CD4-positive, alpha-beta memory T cell (primary cell): Measurements from ENCODE around the gene KCNB1. TPM values are rescaled to one million over a fixed set of nuclear protein-coding genes. Genes with fewer than 3 reads are reported as not detected.

Experiments
- CTCF ChIA-PET: fragments of 350-600 bp; sonication (Branson Sonifier 250); formaldehyde crosslinking; loops from one replicate; lab custom pipeline; 2021; ENCODE audit warnings: inconsistent platforms; ENCODE audit not compliant: partially characterized antibody; lab: Charles Lee
- POLR2A ChIA-PET: fragments of 350-600 bp; sonication (Branson Sonifier 250); formaldehyde crosslinking; loops from one replicate; lab custom pipeline; 2021; ENCODE audit not compliant: partially characterized antibody; lab: Charles Lee
- DNase-seq, 5 donors: peaks; one replicate each; pipeline versions ENCODE4 v3.0.0 to v3.0.0-alpha.2; 2020 to 2022; ENCODE audit warnings: mixed read lengths in 1 of 5
- H3K27ac ChIP-seq: one replicate; pipeline ENCODE4 v1.7.0; 2013; ENCODE audit warnings: low read depth, low read length
- H3K27me3 ChIP-seq: 2 replicates; pipeline ENCODE4 v1.7.0; 2013; ENCODE audit warnings: mild to moderate bottlenecking, low read length, moderate library complexity; ENCODE audit not compliant: insufficient read depth
- H3K36me3 ChIP-seq: 2 replicates; pipeline ENCODE4 v1.7.0; 2013; ENCODE audit warnings: mild to moderate bottlenecking, low read length, moderate library complexity; ENCODE audit not compliant: insufficient read depth
- H3K4me1 ChIP-seq: 2 replicates; pipeline ENCODE4 v1.7.0; 2013; ENCODE audit warnings: mild to moderate bottlenecking, low read length, moderate library complexity; ENCODE audit not compliant: insufficient read depth
- H3K4me3 ChIP-seq, 2 donors: one replicate each; pipeline ENCODE4 v1.7.0; 2013; ENCODE audit warnings: low read length in 2 of 2, mild to moderate bottlenecking in 1 of 2
- H3K9me3 ChIP-seq, 2 donors: one replicate each; pipeline ENCODE4 v1.7.0; 2013; ENCODE audit warnings: low read length in 2 of 2, control low read depth in 1 of 2; ENCODE audit not compliant: control insufficient read depth in 1 of 2
- H3K27ac Mint-ChIP-seq, 7 donors: one replicate each; pipeline ENCODE4 v1.8.0; 2020 to 2021; ENCODE audit warnings: mixed read lengths in 7 of 7, mild to moderate bottlenecking in 6 of 7, inconsistent platforms in 3 of 7, moderate library complexity in 3 of 7
- H3K27me3 Mint-ChIP-seq, 2 donors: one replicate each; pipeline ENCODE4 v1.8.0; 2020 to 2021; ENCODE audit warnings: mixed read lengths in 2 of 2
- H3K36me3 Mint-ChIP-seq, 2 donors: one replicate each; pipeline ENCODE4 v1.8.0; 2020 to 2021; ENCODE audit warnings: mixed read lengths in 2 of 2, inconsistent platforms in 1 of 2, mild to moderate bottlenecking in 1 of 2
- H3K4me1 Mint-ChIP-seq, 4 donors: one replicate each; pipeline ENCODE4 v1.8.0; 2020 to 2021; ENCODE audit warnings: mixed read lengths in 4 of 4, mild to moderate bottlenecking in 1 of 4
- H3K4me3 Mint-ChIP-seq, 8 donors: one replicate each; pipeline ENCODE4 v1.8.0; 2020 to 2021; ENCODE audit warnings: mixed read lengths in 8 of 8, mild to moderate bottlenecking in 7 of 8, moderate library complexity in 6 of 8, inconsistent platforms in 3 of 8
- H3K9me3 Mint-ChIP-seq, 8 donors: one replicate each; pipeline ENCODE4 v1.8.0; 2020 to 2021; ENCODE audit warnings: mixed read lengths in 8 of 8, mild to moderate bottlenecking in 5 of 8, inconsistent platforms in 3 of 8, moderate library complexity in 1 of 8
- intact Hi-C: fragments of 100-400 bp; cut with micrococcal nuclease; formaldehyde crosslinking; loops from one replicate; pipeline ENCODE4 v1.15.1; 2023
- polyA plus RNA-seq, 2 donors: library from polyadenylated mRNA; unstranded; fragments of 300-500 nt; fragmentation: Illumina TruSeq; gene quantifications; one replicate each; pipeline ENCODE4 v1.2.3, GENCODE V29; 2021
- total RNA-seq, 2 experiments: library from RNA; stranded (reverse); gene quantifications; one replicate each; pipeline ENCODE4 v1.2.3, GENCODE V29; 2021

Gene KCNB1
- total and polyA plus RNA-seq, 4 experiments from 2014 or later: 0.09 TPM; not detected in 3

DNA sequence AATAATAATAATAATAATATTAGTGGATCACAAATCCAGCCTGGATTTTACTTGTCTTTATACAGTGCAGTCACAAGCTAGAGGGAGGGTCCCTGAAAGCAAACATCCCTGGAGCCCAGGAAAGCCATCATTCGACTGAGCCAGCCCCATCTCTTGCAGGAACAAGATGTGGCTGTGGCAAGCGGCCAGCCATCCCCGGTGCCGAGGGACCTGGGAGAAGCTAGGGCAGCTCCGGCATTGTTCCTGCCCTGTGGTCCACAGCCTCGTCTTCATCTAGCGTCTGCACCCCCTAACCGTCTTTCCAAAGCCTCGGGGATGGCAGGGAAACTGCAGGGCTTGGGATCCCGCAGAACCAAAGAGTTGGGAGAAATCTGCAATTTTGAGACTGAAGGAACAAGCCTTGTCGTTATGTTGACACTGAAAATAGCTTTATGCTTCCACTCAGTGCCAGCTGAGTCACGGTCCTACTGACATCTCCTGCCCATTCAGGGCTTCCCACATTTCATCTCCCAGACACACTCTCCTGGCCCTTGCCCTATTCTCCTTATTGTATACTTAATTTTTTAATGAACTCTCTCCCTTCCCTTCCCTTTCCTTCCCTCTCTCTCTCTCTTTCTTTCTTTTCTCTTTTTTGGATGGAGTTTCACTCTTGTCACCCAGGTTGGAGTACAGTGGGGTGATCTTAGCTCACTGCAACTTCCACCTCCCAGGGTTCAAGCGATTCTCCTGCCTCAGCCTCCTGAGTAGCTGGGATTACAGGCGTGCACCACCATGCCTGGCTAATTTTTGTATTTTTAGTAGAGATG is 142.1 kb downstream of the KCNB1 start:
- Histone ChIP-seq H3K9me3 (no peaks in the 10 kb centered on the region), H3K4me1 (no peaks in the 10 kb centered on the region), H3K4me3 (no peak overlapping the region), H3K27me3 (no peaks in the 10 kb centered on the region), H3K27ac (no peak overlapping the region), H3K36me3 (no peaks in the 10 kb centered on the region)
- intact Hi-C loops: no loop called here
- POLR2A ChIA-PET: no interaction called here
- H3K9me3 Mint-ChIP-seq: no peaks in the 10 kb centered on the region
- H3K27me3 Mint-ChIP-seq: peaks cover 6 to 8% of the 10 kb centered on the region in 2 donors
- no peak for DNase-seq
- CTCF ChIA-PET: interaction anchor here (1.6 kb wide), 1 partner anchor 8 kb away, joined by 7 read pairs; no protein-coding TSS in a partner anchor
- peak overlapping the region in 1 of 7 donors; percentile 52 for H3K27ac Mint-ChIP-seq
- H3K4me3 Mint-ChIP-seq: no peak overlapping the region
- H3K36me3 Mint-ChIP-seq: no peaks in the 10 kb centered on the region
- no peaks in the 10 kb centered on the region for H3K4me1 Mint-ChIP-seq

- H3K9me3 Mint-ChIP-seq: no peaks in the 10 kb centered on the region
- ChIA-PET CTCF (interaction anchor here (1.2 kb wide), 1 partner anchor 168 kb away, joined by 4 read pairs; no protein-coding TSS in a partner anchor), POLR2A (no interaction called here)
- H3K27me3 ChIP-seq: no peaks in the 10 kb centered on the region
- H3K27ac Mint-ChIP-seq: no peak overlapping the region
- no peaks in the 10 kb centered on the region for H3K4me1 ChIP-seq
- H3K36me3 Mint-ChIP-seq: no peaks in the 10 kb centered on the region
- H3K4me3 ChIP-seq: no peak overlapping the region
- H3K4me1 Mint-ChIP-seq: no peaks in the 10 kb centered on the region
- peaks cover 5 to 6% of the 10 kb centered on the region in 2 donors for H3K27me3 Mint-ChIP-seq
- intact Hi-C loops: no loop called here
- no peaks in the 10 kb centered on the region for H3K9me3 ChIP-seq
- no peak for DNase-seq
- no peak overlapping the region for H3K27ac ChIP-seq
- no peaks in the 10 kb centered on the region for H3K36me3 ChIP-seq
- no peak overlapping the region for H3K4me3 Mint-ChIP-seq
These were observed 143.3 kb downstream of the KCNB1 start for GRCh38 chr20:49339123-49339522.

GRCh38 chr20:49338061-49338460 is 144.4 kb downstream of the KCNB1 start:
- Histone ChIP-seq H3K27me3 (no peaks in the 10 kb centered on the region), H3K9me3 (no peaks in the 10 kb centered on the region), H3K4me1 (no peaks in the 10 kb centered on the region), H3K4me3 (no peak overlapping the region), H3K36me3 (no peaks in the 10 kb centered on the region), H3K27ac (no peak overlapping the region)
- Mint-ChIP-seq H3K4me1 (peaks cover 0 to 5% (median 2%) of the 10 kb centered on the region in 4 donors), H3K36me3 (no peaks in the 10 kb centered on the region), H3K27me3 (peaks cover 3 to 7% of the 10 kb centered on the region in 2 donors), H3K27ac (no peak overlapping the region), H3K4me3 (no peak overlapping the region), H3K9me3 (no peaks in the 10 kb centered on the region)
- POLR2A ChIA-PET: no interaction called here
- CTCF ChIA-PET: interaction anchor here (1.2 kb wide), 1 partner anchor 169 kb away, joined by 4 read pairs; no protein-coding TSS in a partner anchor
- DNase-seq: no peak
- intact Hi-C loops: no loop called here

GRCh38 chr20:49337357-49337756 is 145.1 kb downstream of the KCNB1 start:
- no peak overlapping the region for H3K27ac Mint-ChIP-seq
- H3K9me3 Mint-ChIP-seq: no peaks in the 10 kb centered on the region
- peaks cover 4 to 14% of the 10 kb centered on the region in 2 donors for H3K27me3 Mint-ChIP-seq
- no peaks in the 10 kb centered on the region for H3K9me3 ChIP-seq
- no peaks in the 10 kb centered on the region for H3K4me1 ChIP-seq
- H3K4me1 Mint-ChIP-seq: peaks cover 0 to 5% (median 2%) of the 10 kb centered on the region in 4 donors
- no peak overlapping the region for H3K27ac ChIP-seq
- no peak for DNase-seq
- no peaks in the 10 kb centered on the region for H3K36me3 Mint-ChIP-seq
- no peaks in the 10 kb centered on the region for H3K27me3 ChIP-seq
- ChIA-PET POLR2A (no interaction called here), CTCF (interaction anchor here (1.9 kb wide), 1 partner anchor 14 kb away, joined by 8 read pairs; no protein-coding TSS in a partner anchor)
- H3K4me3 ChIP-seq: no peak overlapping the region
- no peak overlapping the region for H3K4me3 Mint-ChIP-seq
- H3K36me3 ChIP-seq: no peaks in the 10 kb centered on the region
- intact Hi-C loops: no loop called here

- Mint-ChIP-seq H3K4me1 (peaks cover 0 to 5% (median 2%) of the 10 kb centered on the region in 4 donors), H3K27ac (no peak overlapping the region), H3K9me3 (no peaks in the 10 kb centered on the region), H3K27me3 (peaks cover 6 to 17% of the 10 kb centered on the region in 2 donors), H3K36me3 (no peaks in the 10 kb centered on the region), H3K4me3 (no peak overlapping the region)
- Histone ChIP-seq H3K4me1 (no peaks in the 10 kb centered on the region), H3K4me3 (no peak overlapping the region), H3K36me3 (no peaks in the 10 kb centered on the region), H3K27ac (no peak overlapping the region), H3K27me3 (no peaks in the 10 kb centered on the region), H3K9me3 (no peaks in the 10 kb centered on the region)
- no peak for DNase-seq
- POLR2A ChIA-PET: no interaction called here
- intact Hi-C loops: no loop called here
- CTCF ChIA-PET: interaction anchor here (0.8 to 1.9 kb wide), 2 partner anchors 13 to 201 kb away, joined by 3 to 8 read pairs; no protein-coding TSS in a partner anchor
These were observed 145.7 kb downstream of the KCNB1 start for GRCh38 chr20:49336786-49337185.

DNA sequence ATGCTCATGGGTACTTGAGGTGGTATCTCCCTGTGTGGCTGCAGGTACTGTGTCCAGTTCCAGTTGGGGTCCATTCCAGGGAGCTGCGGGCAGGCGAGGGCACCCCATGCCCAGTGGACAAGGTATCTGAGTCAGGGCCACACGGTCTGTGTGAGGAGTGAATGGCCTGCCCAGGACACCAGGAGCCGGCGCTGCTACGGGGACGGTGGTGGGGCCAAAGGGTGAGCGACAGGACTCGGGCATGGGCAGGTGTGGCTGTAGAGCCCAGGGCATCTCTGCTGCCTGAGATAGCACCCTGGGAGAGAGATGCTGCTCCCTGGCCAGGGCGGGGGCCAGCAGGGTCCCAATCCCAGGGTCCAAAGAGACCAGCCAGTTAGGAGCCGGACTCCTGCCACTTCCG is 147.0 kb downstream of the KCNB1 start:
- intact Hi-C loops: loop anchor here (2.0 kb wide), 1 partner anchor 593 kb away; no protein-coding TSS in a partner anchor
- ChIA-PET POLR2A (interaction anchor here (0.5 to 1.5 kb wide), 2 partner anchors 57 to 597 kb away, joined by 3 read pairs; partner anchors contain the start of gene ZNFX1), CTCF (interaction anchor here (0.8 to 1.9 kb wide), 6 partner anchors 8 to 171 kb away, joined by 3 to 12 read pairs (median 8); no protein-coding TSS in a partner anchor)
- Histone ChIP-seq H3K27me3 (no peaks in the 10 kb centered on the region), H3K36me3 (no peaks in the 10 kb centered on the region), H3K27ac (no peak overlapping the region), H3K4me3 (no peak overlapping the region), H3K4me1 (no peaks in the 10 kb centered on the region), H3K9me3 (no peaks in the 10 kb centered on the region)
- Mint-ChIP-seq H3K9me3 (no peaks in the 10 kb centered on the region), H3K4me3 (no peak overlapping the region), H3K27ac (no peak overlapping the region), H3K4me1 (peaks cover 0 to 5% (median 2%) of the 10 kb centered on the region in 4 donors), H3K27me3 (peaks cover 9 to 20% of the 10 kb centered on the region in 2 donors), H3K36me3 (no peaks in the 10 kb centered on the region)
- DNase-seq: no peak
